IMR-90 (cell line): ENCODE results near the gene FAM217A. TPM values are rescaled to one million over a fixed set of nuclear protein-coding genes. Genes with fewer than 3 reads are reported as not detected.

ENCODE experiments used
- ATAC-seq: fragments of 200-7000 bp; cut with Tn5 transposase; 2 replicates; pipeline ENCODE4 v1.9.1; 2020; ENCODE audit warnings: low read depth, mild to moderate bottlenecking, moderate library complexity
- BruUV-seq: library from RNA; stranded (reverse); fragments of 400-500 nt; replicated peaks from 2 replicates; lab custom pipeline; 2021; lab: Mats Ljungman, UMichigan
- CTCF ChIA-PET: fragments of 300-600 bp; formaldehyde crosslinking; extraction: SDS; loops from one replicate; lab custom pipeline; 2021; ENCODE audit warnings: antibody characterized with exemption; lab: Yijun Ruan, JAX
- POLR2A ChIA-PET: fragments of 300-600 bp; sonication (Branson Sonifier 250); formaldehyde crosslinking; loops from one replicate; lab custom pipeline; 2022; ENCODE audit warnings: antibody characterized with exemption; ENCODE audit not compliant: unreplicated experiment; lab: Charles Lee
- DNase-seq: peaks from one replicate; pipeline ENCODE4 v3.0.0; 2013
- H2AFZ ChIP-seq: replicated peaks from 2 replicates; pipeline ENCODE3; 2013; ENCODE audit warnings: low read length, mild to moderate bottlenecking; ENCODE audit not compliant: poor library complexity
- H2AK5ac ChIP-seq: 2 replicates; pipeline ENCODE4 v1.6.1; 2013; ENCODE audit warnings: low read depth, low read length, inconsistent platforms
- H2AK9ac ChIP-seq: replicated peaks from 2 replicates; pipeline ENCODE3; 2013; ENCODE audit warnings: mild to moderate bottlenecking, low read depth, low read length, moderate library complexity; ENCODE audit not compliant: poor library complexity
- H2BK120ac ChIP-seq: 2 replicates; pipeline ENCODE4 v1.6.1; 2013; ENCODE audit warnings: low read depth, low read length, inconsistent platforms
- H2BK15ac ChIP-seq: 3 replicates; pipeline ENCODE4 v1.6.1; 2013; ENCODE audit warnings: low read depth, low read length, inconsistent platforms
- H2BK20ac ChIP-seq: 2 replicates; pipeline ENCODE4 v1.6.1; 2013; ENCODE audit warnings: low read depth, mild to moderate bottlenecking, inconsistent platforms, low read length, moderate library complexity
- H2BK5ac ChIP-seq: 2 replicates; pipeline ENCODE4 v1.6.1; 2013; ENCODE audit warnings: mild to moderate bottlenecking, low read depth, low read length, inconsistent platforms; ENCODE audit not compliant: poor library complexity, severe bottlenecking
- H3K14ac ChIP-seq: replicated peaks from 2 replicates; pipeline ENCODE4 v1.6.1; 2013; ENCODE audit warnings: low read depth, low read length, inconsistent platforms
- H3K18ac ChIP-seq: 2 replicates; pipeline ENCODE4 v1.6.1; 2013; ENCODE audit warnings: low read depth, low read length, control low read depth
- H3K23ac ChIP-seq: 2 replicates; pipeline ENCODE4 v1.6.1; 2013; ENCODE audit warnings: low read depth, low read length, inconsistent platforms
- H3K27ac ChIP-seq: 2 replicates; pipeline ENCODE4 v1.5.1; 2013; ENCODE audit warnings: mild to moderate bottlenecking, control low read depth, low read length; ENCODE audit not compliant: insufficient read depth
- H3K27me3 ChIP-seq: 2 replicates; pipeline ENCODE4 v1.6.1; 2013; ENCODE audit warnings: low read length; ENCODE audit not compliant: control insufficient read depth, insufficient read depth
- H3K36me3 ChIP-seq: 2 replicates; pipeline ENCODE4 v1.6.1; 2013; ENCODE audit warnings: low read length, mixed read lengths; ENCODE audit not compliant: control insufficient read depth, insufficient read depth
- H3K4ac ChIP-seq: 2 replicates; pipeline ENCODE4 v1.6.1; 2013; ENCODE audit warnings: low read depth, low read length, inconsistent platforms
- H3K4me1 ChIP-seq: 2 replicates; pipeline ENCODE4 v1.6.1; 2013; ENCODE audit warnings: low read length, mixed read lengths; ENCODE audit not compliant: control insufficient read depth, insufficient read depth
- H3K4me2 ChIP-seq: 2 replicates; pipeline ENCODE4 v1.6.1; 2013; ENCODE audit warnings: low read depth, mild to moderate bottlenecking, control low read depth, low read length, moderate library complexity
- H3K4me3 ChIP-seq: 2 replicates; pipeline ENCODE4 v1.5.1; 2013; ENCODE audit warnings: low read depth, mild to moderate bottlenecking, control low read depth, low read length, moderate library complexity; ENCODE audit not compliant: insufficient read depth
- H3K56ac ChIP-seq: 2 replicates; pipeline ENCODE4 v1.6.1; 2013; ENCODE audit warnings: low read length, inconsistent platforms; ENCODE audit not compliant: insufficient read depth; ENCODE audit errors: extremely low read depth
- H3K79me1 ChIP-seq, 2 experiments: 2 replicates each; pipeline ENCODE4 v1.6.1; 2013; ENCODE audit warnings: low read length in 2 of 2, inconsistent platforms in 1 of 2, low read depth in 1 of 2
- H3K9ac ChIP-seq: 2 replicates; pipeline ENCODE4 v1.6.1; 2013; ENCODE audit warnings: low read depth, low read length, control low read depth
- H3K9me1 ChIP-seq: 2 replicates; pipeline ENCODE4 v1.6.1; 2013; ENCODE audit warnings: low read length, inconsistent platforms; ENCODE audit not compliant: insufficient read depth
- H3K9me3 ChIP-seq: 2 replicates; pipeline ENCODE4 v1.6.1; 2013; ENCODE audit warnings: low read length; ENCODE audit not compliant: control insufficient read depth, insufficient read depth
- H4K20me1 ChIP-seq: 2 replicates; pipeline ENCODE4 v1.6.1; 2013; ENCODE audit warnings: low read length, inconsistent platforms; ENCODE audit not compliant: insufficient read depth
- H4K5ac ChIP-seq: 2 replicates; pipeline ENCODE4 v1.6.1; 2013; ENCODE audit warnings: mild to moderate bottlenecking, low read depth, low read length, control low read depth
- H4K8ac ChIP-seq, 2 experiments: 2 replicates each; pipeline ENCODE4 v1.6.1; 2013; ENCODE audit warnings: low read depth in 2 of 2, low read length in 2 of 2, control low read depth in 1 of 2, inconsistent platforms in 1 of 2
- H4K91ac ChIP-seq: 2 replicates; pipeline ENCODE4 v1.6.1; 2013; ENCODE audit warnings: low read depth, low read length, inconsistent platforms; ENCODE audit not compliant: insufficient read depth
- BHLHE40 ChIP-seq: fragments of 150-350 bp; IDR thresholded peaks from 2 replicates; pipeline ENCODE4 v1.6.1; 2016; ENCODE audit warnings: mild to moderate bottlenecking, low read depth, low read length
- CHD1 ChIP-seq: IDR thresholded peaks from 2 replicates; pipeline ENCODE4 v1.6.1; 2012; ENCODE audit warnings: low read depth, low read length, improper control_type of control experiment
- CTCF ChIP-seq: conservative IDR thresholded peaks from 2 replicates; pipeline ENCODE4 v1.5.1; 2012; ENCODE audit warnings: mild to moderate bottlenecking, low read depth, low read length, improper control_type of control experiment
- ELK1 ChIP-seq: fragments of 150-350 bp; IDR thresholded peaks from 2 replicates; pipeline ENCODE4 v1.6.1; 2016; ENCODE audit warnings: low read depth, mild to moderate bottlenecking, low read length, moderate library complexity, borderline replicate concordance
- FOS ChIP-seq: fragments of 150-350 bp; IDR thresholded peaks from 2 replicates; pipeline ENCODE4 v1.6.1; 2016; ENCODE audit warnings: low read depth, low read length
- MAFK ChIP-seq: IDR thresholded peaks from 2 replicates; pipeline ENCODE4 v1.6.1; 2012; ENCODE audit warnings: low read depth, low read length, improper control_type of control experiment
- MAZ ChIP-seq: IDR thresholded peaks from 2 replicates; pipeline ENCODE4 v1.6.1; 2012; ENCODE audit warnings: low read depth, mild to moderate bottlenecking, low read length, improper control_type of control experiment, moderate library complexity, borderline replicate concordance
- MXI1 ChIP-seq: IDR thresholded peaks from 2 replicates; pipeline ENCODE4 v1.6.1; 2012; ENCODE audit warnings: low read depth, mild to moderate bottlenecking, low read length, moderate library complexity, borderline replicate concordance
- NFE2L2 ChIP-seq: fragments of 150-350 bp; IDR thresholded peaks from 2 replicates; pipeline ENCODE4 v1.6.1; 2016; ENCODE audit warnings: low read depth, mild to moderate bottlenecking, low read length
- RAD21 ChIP-seq: IDR thresholded peaks from 2 replicates; pipeline ENCODE4 v1.6.1; 2012; ENCODE audit warnings: low read length, improper control_type of control experiment
- RCOR1 ChIP-seq: IDR thresholded peaks from 2 replicates; pipeline ENCODE4 v1.6.1; 2012; ENCODE audit warnings: mild to moderate bottlenecking, low read length, improper control_type of control experiment; ENCODE audit not compliant: insufficient replicate concordance
- RFX5 ChIP-seq: IDR thresholded peaks from 2 replicates; pipeline ENCODE4 v1.8.0; 2012; ENCODE audit warnings: low read depth, mild to moderate bottlenecking, low read length, moderate library complexity
- SMC3 ChIP-seq: fragments of 150-350 bp; IDR thresholded peaks from 2 replicates; pipeline ENCODE4 v1.6.1; 2016; ENCODE audit warnings: low read depth, mild to moderate bottlenecking, antibody characterized with exemption, low read length, moderate library complexity
- WGBS, 2 experiments: methylation state at CpG; one replicate each; pipeline versions ENCODE4 v1.1.5 to v1.1.7; 2013; ENCODE audit warnings: missing lambda C conversion rate in 2 of 2; ENCODE audit not compliant: insufficient read length in 1 of 2; ENCODE audit errors: extremely low coverage in 2 of 2; 5-methylcytosine and 5-hydroxymethylcytosine counted together
- dilution Hi-C: fragments of 300-500 bp; cut with HindIII; formaldehyde crosslinking; loops from one replicate; pipeline ENCODE4 v1.14.3; 2018; ENCODE audit warnings: low sequenced_read_pairs; ENCODE audit not compliant: unreplicated experiment
- in situ Hi-C: fragments of 300-500 bp; cut with MboI; formaldehyde crosslinking; loops from 3 replicates; pipeline ENCODE4 v1.14.3; 2019; ENCODE audit warnings: low sequenced_read_pairs, inconsistent platforms, mixed read lengths
- intact Hi-C: fragments of 100-400 bp; cut with micrococcal nuclease; formaldehyde crosslinking; loops from 2 replicates; pipeline ENCODE4 v1.10.0; 2022
- polyA plus RNA-seq, 3 experiments: library from polyadenylated mRNA; depleted of rRNA; stranded (reverse); fragments of >200 nt; gene quantifications; 2 replicates each; pipeline ENCODE4 v1.2.3, GENCODE V29; 2012; ENCODE audit warnings: low replicate concordance in 1 of 3
- total RNA-seq: library from RNA; depleted of rRNA; stranded (reverse); fragments of >200 nt; gene quantifications from 2 replicates; pipeline ENCODE4 v1.2.3, GENCODE V29; 2012

The FAM217A gene
- total and polyA plus RNA-seq, 2 of the 4 experiments (the other 2 are of a cell fraction): not detected

GRCh38 chr6:4018924-4019236, 60.1 kb downstream of the FAM217A start:
- intact Hi-C loops: no loop called here
- Histone ChIP-seq H2BK5ac (peak overlapping the region; percentile 55), H3K9me3 (no peaks in the 10 kb centered on the region), H3K56ac (peak overlapping the region; percentile 82), H4K91ac (peak overlapping the region; percentile 76), H3K18ac (peak overlapping the region; percentile 65; the same call in 1 of the 2 replicates), H3K4me2 (peak overlapping the region; percentile 85), H4K20me1 (peaks cover 26% of the 10 kb centered on the region), H3K14ac (peak overlapping the region; percentile 57), H2BK15ac (peak overlapping the region; percentile 46; the same call in 1 of the 3 replicates), H2AK9ac (no peak overlapping the region), H3K27ac (peak overlapping the region; percentile 55), H2BK120ac (peak overlapping the region; percentile 38; the same call in 1 of the 2 replicates), H3K36me3 (peaks cover 2% of the 10 kb centered on the region; the same call in 1 of the 2 replicates), H2AFZ (peak overlapping the region; percentile 96), H2BK20ac (no peak overlapping the region), H3K27me3 (no peaks in the 10 kb centered on the region), H4K8ac (peak overlapping the region; percentile 60 to 95), H3K4me1 (peaks cover 2% of the 10 kb centered on the region; the same call in 1 of the 2 replicates), H3K9me1 (no peaks in the 10 kb centered on the region), H3K4me3 (peak overlapping the region; percentile 72), H3K23ac (peak overlapping the region; percentile 72; the same call in 1 of the 2 replicates), H3K4ac (peak overlapping the region; percentile 60), H2AK5ac (no peak overlapping the region; the same call in 1 of the 2 replicates), H3K9ac (peak overlapping the region; percentile 79), H4K5ac (peak overlapping the region; percentile 76; the same call in 1 of the 2 replicates), H3K79me1 (peaks cover 5 to 37% of the 10 kb centered on the region in 2 experiments; a peak in 2 of 4 replicates)
- ATAC-seq: no peak
- BruUV-seq: no TSS peak
- dilution Hi-C loops: no loop called here
- TF ChIP-seq NFE2L2 (no peak), CTCF (no peak), FOS (no peak), SMC3 (no peak), MAFK (no peak), CHD1 (no peak), MAZ (no peak), RFX5 (no peak), BHLHE40 (no peak), MXI1 (no peak), ELK1 (no peak), RCOR1 (no peak), RAD21 (no peak)
- in situ Hi-C loops: no loop called here
- no peak for DNase-seq
- 0% methylated on average over 2 of the region's 8 CpGs; no CpG with 5 or more reads in 1 of the 2 experiments for WGBS, 2 experiments
- POLR2A ChIA-PET: no interaction called here
- CTCF ChIA-PET: interaction anchor here (0.5 to 1.0 kb wide), 3 partner anchors 29 to 137 kb away, joined by 3 read pairs; no protein-coding TSS in a partner anchor
